ENCODE results near the gene EIF4E1B.

The EIF4E1B gene

DNA sequence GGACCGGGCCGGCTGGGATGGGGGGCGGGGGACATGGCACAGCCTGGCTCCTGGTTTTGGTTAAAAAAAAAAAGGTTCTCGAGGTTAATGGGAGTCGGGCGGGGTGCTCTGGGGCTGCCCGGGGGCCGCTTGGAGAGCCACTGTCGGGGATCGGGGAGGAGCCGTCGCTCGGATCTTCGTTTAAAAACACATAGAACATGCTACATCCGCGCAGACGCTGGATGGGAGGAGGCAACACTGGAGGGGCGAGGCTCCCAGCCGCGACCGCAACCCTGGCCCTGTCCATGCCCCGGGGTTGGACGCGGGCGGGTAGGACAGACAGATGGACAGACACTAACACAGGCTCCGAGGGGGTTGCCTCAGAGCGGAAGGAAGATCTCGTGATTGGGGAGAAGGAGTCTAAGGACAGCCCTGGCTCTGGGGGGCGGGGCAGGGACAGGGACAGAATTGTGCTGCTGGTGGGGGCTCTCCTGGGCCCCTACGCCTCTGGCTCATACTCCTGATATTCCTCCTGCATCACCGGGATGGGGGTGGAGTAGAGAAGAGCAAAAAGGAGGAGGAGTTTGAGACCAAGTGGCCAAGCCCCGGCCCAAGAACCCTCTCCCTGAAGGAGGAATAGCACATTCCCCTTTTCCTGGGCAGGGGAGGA is 10.0 kb upstream of the EIF4E1B start:
- TF ChIP-seq TAF1 (IDR thresholded peaks at IDR 0.05; ENCODE audit: borderline replicate concordance, low read depth, low read length): no peak
- no peak for TF ChIP-seq POLR2AphosphoS5 (IDR thresholded peaks at IDR 0.05; ENCODE audit: low read depth, low read length)
- TF ChIP-seq POLR2A (IDR thresholded peaks at IDR 0.05; ENCODE audit: low read depth, low read length): no peak
- DNase-seq (ENCODE audit: insufficient read length) (no peak), FAIRE-seq (no peak)

- FAIRE-seq (no peak), DNase-seq (ENCODE audit: insufficient read length) (no peak)
- TF ChIP-seq POLR2A (IDR thresholded peaks at IDR 0.05; ENCODE audit: low read depth, low read length): no peak
- TF ChIP-seq TAF1 (IDR thresholded peaks at IDR 0.05; ENCODE audit: borderline replicate concordance, low read depth, low read length): no peak
- no peak for TF ChIP-seq POLR2AphosphoS5 (IDR thresholded peaks at IDR 0.05; ENCODE audit: low read depth, low read length)
Observed at GRCh38 chr5:176621661-176622079, 8.8 kb upstream of the EIF4E1B start.

- TF ChIP-seq POLR2AphosphoS5 (IDR thresholded peaks at IDR 0.05; ENCODE audit: low read depth, low read length) (no peak), TAF1 (IDR thresholded peaks at IDR 0.05; ENCODE audit: borderline replicate concordance, low read depth, low read length) (no peak)
- FAIRE-seq: no peak
- DNase-seq (ENCODE audit: insufficient read length): no peak
Observed at GRCh38 chr5:176624142-176624541, 6.3 kb upstream of the EIF4E1B start.

- TF ChIP-seq POLR2A (IDR thresholded peaks at IDR 0.05; ENCODE audit: low read depth, low read length) (no peak), POLR2AphosphoS5 (IDR thresholded peaks at IDR 0.05; ENCODE audit: low read depth, low read length) (no peak), TAF1 (IDR thresholded peaks at IDR 0.05; ENCODE audit: borderline replicate concordance, low read depth, low read length) (no peak)
Observed at GRCh38 chr5:176624938-176625337, 5.5 kb upstream of the EIF4E1B start.

GRCh38 chr5:176625512-176625911 is 5.0 kb upstream of the EIF4E1B start:
- FAIRE-seq (no peak), DNase-seq (ENCODE audit: insufficient read length) (no peak)
- TF ChIP-seq POLR2AphosphoS5 (IDR thresholded peaks at IDR 0.05; ENCODE audit: low read depth, low read length) (no peak), POLR2A (IDR thresholded peaks at IDR 0.05; ENCODE audit: low read depth, low read length) (no peak), TAF1 (IDR thresholded peaks at IDR 0.05; ENCODE audit: borderline replicate concordance, low read depth, low read length) (no peak)

More at GRCh38 chr5:176624938-176625337, 5.5 kb upstream of the EIF4E1B start:
- DNase-seq (ENCODE audit: insufficient read length) (no peak), FAIRE-seq (no peak)

DNA sequence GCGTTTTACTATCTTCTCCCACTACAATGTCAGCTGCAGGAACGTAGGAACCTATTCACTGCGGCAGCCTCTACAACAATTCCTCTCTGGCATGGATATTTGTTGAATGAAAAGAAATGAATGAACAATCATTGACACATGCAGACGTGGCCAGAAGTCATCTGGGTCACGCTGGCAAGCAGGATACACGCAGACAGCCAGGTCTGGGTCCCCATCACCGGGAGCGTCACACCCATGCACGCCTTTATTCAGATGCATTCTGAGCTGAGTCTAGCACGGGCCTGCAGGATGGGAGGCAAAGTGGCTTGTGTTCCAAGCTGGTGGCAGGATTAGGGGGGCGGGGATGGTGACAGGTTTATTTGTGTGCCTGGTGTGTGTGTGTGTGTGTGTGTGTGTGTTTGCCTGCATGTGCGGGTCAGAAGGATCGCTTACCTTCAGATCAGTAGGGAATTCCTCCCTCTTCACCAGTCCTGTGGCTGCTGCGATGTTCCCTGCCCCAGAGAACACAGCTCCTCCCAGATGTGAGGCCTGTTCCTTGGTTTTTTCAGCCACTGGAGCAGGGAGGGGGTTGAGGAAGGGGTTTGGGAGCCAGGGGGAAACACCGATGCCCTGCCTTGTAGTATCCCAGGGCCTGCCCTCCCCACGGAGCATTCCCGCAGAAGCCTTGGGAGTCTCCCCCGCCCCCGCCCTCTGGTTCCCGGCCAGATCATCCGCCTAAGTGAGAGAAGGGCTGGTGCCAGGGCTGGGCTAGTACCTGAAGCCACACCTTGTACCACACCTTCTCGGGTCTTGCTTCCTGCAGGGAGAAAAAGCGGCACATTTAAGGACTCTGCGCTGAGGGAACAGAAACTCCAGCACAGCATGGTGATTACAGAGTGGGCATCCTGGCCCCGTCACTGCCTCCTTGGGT is 4.3 kb upstream of the EIF4E1B start:
- TF ChIP-seq POLR2A (IDR thresholded peaks at IDR 0.05; ENCODE audit: low read depth, low read length) (no peak), TAF1 (IDR thresholded peaks at IDR 0.05; ENCODE audit: borderline replicate concordance, low read depth, low read length) (no peak), POLR2AphosphoS5 (IDR thresholded peaks at IDR 0.05; ENCODE audit: low read depth, low read length) (no peak)
- DNase-seq (ENCODE audit: insufficient read length) (no peak), FAIRE-seq (no peak)

DNA sequence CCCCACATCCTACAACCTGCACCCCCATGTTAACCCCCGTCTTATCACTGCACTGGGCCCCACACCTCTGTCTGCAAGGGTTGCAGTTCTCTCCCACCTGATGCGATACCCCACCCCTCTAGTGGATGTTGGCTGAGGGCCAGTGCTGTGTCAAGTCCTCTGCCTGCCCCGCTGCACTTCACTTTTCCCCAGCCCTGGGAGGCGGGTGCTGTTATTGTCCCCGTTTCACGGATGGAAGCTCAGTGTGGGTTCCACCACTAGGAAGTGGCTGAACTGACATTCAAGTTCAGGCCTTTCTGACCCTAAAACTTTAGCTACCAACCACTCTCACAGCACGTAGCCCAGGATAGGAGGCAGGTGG is 3.6 kb upstream of the EIF4E1B start:
- TF ChIP-seq POLR2AphosphoS5 (IDR thresholded peaks at IDR 0.05; ENCODE audit: low read depth, low read length) (no peak), TAF1 (IDR thresholded peaks at IDR 0.05; ENCODE audit: borderline replicate concordance, low read depth, low read length) (no peak), POLR2A (IDR thresholded peaks at IDR 0.05; ENCODE audit: low read depth, low read length) (no peak)
- no peak for DNase-seq (ENCODE audit: insufficient read length)
- FAIRE-seq: no peak

- no peak for FAIRE-seq
- no peak for TF ChIP-seq POLR2A (IDR thresholded peaks at IDR 0.05; ENCODE audit: low read depth, low read length)
- no peak for TF ChIP-seq TAF1 (IDR thresholded peaks at IDR 0.05; ENCODE audit: borderline replicate concordance, low read depth, low read length)
- no peak for TF ChIP-seq POLR2AphosphoS5 (IDR thresholded peaks at IDR 0.05; ENCODE audit: low read depth, low read length)
- no peak for DNase-seq (ENCODE audit: insufficient read length)
Observed at GRCh38 chr5:176627582-176627981, 2.9 kb upstream of the EIF4E1B start.

GRCh38 chr5:176628406-176629228 is 1.9 kb upstream of the EIF4E1B start:
- DNase-seq (ENCODE audit: insufficient read length) (no peak), FAIRE-seq (no peak)
- TF ChIP-seq TAF1 (IDR thresholded peaks at IDR 0.05; ENCODE audit: borderline replicate concordance, low read depth, low read length) (no peak), POLR2AphosphoS5 (IDR thresholded peaks at IDR 0.05; ENCODE audit: low read depth, low read length) (no peak), POLR2A (IDR thresholded peaks at IDR 0.05; ENCODE audit: low read depth, low read length) (no peak)

DNA sequence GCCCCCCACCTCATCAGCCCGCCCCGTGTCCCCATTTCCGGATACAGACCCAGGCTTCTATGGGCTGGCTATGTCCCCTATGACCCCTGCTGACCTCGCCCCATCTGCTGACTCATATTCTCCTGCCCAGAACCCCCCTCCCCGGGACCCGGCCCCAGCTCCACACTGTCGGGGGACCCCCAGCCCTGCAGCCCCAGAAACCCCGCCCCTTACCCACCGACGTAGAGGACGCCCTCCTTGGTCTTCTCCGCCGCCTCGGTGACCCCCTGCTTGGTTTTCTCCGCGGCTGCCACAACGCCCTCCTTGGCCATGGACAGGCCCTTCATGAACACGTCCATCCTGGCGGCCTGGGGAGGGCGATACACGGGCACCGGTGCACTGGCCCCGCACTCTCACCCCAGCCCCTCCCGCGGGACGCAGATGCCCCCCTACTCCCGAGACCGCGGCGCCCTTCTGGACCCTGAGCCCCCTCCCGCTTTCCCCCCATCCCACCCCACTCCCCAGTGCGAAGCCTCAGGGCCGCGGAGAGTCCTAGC is 1.1 kb upstream of the EIF4E1B start:
- DNase-seq (ENCODE audit: insufficient read length) (no peak), FAIRE-seq (no peak)
- TF ChIP-seq POLR2A (IDR thresholded peaks at IDR 0.05; ENCODE audit: low read depth, low read length): no peak
- no peak for TF ChIP-seq POLR2AphosphoS5 (IDR thresholded peaks at IDR 0.05; ENCODE audit: low read depth, low read length)
- no peak for TF ChIP-seq TAF1 (IDR thresholded peaks at IDR 0.05; ENCODE audit: borderline replicate concordance, low read depth, low read length)

DNA sequence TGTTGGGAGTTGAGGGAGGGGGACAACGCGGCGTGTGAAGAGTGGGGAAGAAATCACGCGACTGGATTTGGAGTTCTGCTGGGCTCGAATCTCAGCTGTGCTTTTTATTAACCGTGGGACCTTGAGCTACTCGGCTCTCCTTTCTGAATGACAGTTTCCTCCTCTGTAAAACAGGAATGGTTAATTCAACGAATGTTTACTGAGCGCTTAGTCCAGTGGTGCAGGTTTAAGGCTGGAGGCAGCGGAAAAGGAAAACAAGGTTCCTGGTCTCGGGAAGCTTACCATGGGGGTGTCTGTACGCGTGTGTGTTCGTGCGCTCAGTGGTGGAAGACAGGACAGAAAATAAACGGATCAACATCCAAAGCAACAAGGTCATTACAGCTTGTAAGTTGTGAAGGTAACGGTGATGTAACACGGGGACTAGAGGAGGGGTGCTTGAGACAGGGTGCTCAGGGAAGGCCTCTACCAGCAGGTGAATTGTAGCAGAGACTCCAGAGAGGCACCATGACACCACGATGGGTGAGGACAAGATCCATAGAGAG is 277 bp downstream of the EIF4E1B start:
- no peak for DNase-seq (ENCODE audit: insufficient read length)
- FAIRE-seq: no peak
- TF ChIP-seq POLR2A (IDR thresholded peaks at IDR 0.05; ENCODE audit: low read depth, low read length): no peak
- TF ChIP-seq POLR2AphosphoS5 (IDR thresholded peaks at IDR 0.05; ENCODE audit: low read depth, low read length): no peak
- no peak for TF ChIP-seq TAF1 (IDR thresholded peaks at IDR 0.05; ENCODE audit: borderline replicate concordance, low read depth, low read length)

All from GM12892 (cell line).